HG03469 (cell line): ENCODE data around the gene EPHB4.
"Not testable (repeated sequence)": the region's sequence is repeated elsewhere in the genome, so short reads cannot be mapped to it uniquely, and the experiment has no call there.

Source experiments
- ATAC-seq: cut with Tn5 transposase; IDR thresholded peaks from one replicate; pipeline ENCODE4 v1.9.1; 2021; ENCODE audit warnings: mild to moderate bottlenecking, moderate library complexity, moderate number of reproducible peaks; ENCODE audit not compliant: unreplicated experiment

Gene EPHB4

GRCh38 chr7:100822236-100823139, 4.8 kb downstream of the EPHB4 start:
- ATAC-seq: no peak

DNA sequence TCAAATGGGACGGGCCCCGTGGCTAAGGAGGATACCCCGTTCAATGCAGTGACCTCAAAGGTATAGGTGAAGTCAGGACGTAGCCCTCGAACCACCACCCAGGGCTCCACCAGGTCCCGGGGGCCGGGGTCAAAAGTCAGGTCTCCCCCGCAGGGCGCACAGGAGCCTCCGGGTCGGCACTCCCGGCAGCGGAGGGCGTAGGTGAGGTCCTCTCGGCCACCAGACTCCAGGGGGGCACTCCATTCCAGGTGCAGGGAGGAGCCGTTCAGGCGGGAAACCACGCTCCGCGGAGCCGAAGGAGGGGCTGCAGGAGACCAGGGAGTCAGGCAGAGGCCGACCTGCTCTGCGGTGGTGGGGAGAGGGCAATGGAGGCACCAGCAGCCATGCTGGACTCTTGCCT, 7.7 kb downstream of the EPHB4 start:
- ATAC-seq: no peak

DNA sequence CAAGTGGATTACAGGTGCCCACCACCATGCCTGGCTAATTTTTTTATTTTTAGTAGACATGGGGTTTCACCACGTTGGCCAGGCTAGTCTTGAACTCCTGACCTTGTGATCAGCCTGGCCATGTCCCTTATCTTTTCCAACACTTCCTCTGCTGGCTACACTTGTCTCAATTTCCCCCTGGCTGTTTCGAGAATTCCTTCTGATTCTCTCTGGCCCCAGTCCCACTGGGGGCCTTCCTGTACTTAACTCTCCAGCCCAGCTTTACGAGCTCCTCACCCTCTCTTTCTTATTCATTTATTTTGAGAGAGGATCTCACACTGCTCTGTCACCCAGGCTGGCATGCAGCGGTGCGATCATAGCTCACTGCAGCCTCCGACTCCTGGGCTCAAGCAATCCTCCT, 8.5 kb downstream of the EPHB4 start:
- ATAC-seq: no peak

DNA sequence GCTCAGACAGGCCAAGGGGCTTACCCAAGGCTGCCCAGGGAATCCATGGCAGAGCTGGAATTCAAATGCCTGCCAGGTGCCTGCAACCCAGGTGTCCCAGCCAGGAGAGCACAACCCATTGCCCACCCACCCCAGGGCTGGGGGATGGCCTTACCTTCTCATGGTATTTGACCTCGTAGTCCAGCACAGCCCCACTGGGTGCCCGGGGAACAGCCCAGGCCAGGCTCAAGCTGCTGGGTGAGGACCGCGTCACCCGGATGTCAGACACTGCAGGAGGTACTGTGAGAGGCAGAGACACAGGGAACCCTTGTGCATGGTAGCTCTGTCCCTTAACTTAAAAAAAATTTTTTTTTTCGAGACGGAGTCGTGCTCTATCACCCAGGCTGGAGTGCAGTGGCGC, 9.0 kb downstream of the EPHB4 start:
- ATAC-seq: no peak

DNA sequence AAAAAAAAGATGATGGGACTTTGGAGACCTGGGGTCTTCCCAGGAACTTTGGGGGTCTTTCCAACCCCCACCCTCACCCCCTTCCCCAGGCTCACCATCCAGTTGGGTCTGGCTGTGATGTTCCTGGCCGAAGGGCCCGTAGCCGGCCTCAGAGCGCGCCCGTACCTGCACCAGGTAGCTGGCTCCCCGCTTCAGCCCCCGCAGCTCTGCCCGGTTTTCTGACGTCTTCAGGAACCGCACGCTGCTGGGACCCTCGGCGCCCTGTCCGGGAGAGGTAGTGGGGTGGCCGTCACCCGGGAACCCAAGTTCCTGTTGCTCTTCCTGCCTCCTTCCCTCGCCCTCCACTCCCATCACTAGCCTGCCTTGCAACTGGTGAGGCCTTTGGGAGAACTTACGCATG, 10.2 kb downstream of the EPHB4 start:
- no peak for ATAC-seq

GRCh38 chr7:100816515-100816914, 10.8 kb downstream of the EPHB4 start:
- not testable (repeated sequence) for ATAC-seq

DNA sequence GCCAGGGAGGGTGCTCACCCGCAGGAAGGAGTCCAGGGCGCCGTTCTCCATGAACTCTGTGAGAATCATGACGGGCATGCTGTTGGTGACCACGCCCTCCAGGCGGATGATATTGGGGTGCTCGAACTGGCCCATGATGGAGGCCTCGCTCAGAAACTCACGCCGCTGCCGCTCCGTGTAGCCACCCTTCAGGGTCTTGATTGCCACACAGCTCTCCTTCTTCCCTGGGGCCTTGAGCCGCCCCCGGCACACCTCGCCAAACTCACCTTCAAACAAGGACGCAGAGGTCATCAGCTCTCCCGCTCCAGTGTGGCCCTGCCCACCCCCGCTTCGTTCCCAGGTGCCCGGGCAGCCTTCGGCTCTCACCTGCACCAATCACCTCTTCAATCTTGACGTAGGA, 14.6 kb downstream of the EPHB4 start:
- no peak for ATAC-seq

DNA sequence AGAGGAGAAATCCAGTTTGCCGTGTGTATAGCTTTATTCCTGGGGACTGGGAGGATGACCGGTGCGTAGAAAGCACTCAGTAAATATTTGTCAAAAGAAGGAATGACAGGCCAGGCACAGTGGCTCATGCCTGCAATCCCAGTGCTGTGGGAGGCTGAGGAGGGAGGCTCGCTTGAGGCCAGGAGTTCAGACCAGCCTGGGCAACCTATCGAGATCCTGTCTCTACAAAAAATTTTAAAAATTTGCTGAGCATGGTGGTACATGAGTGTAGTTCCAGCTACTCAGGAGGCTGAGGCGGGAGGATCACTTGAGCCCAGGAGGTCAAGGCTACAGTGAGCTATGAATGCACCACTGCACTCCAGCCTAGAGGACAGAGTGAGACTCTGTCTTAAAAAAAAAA, 15.8 kb downstream of the EPHB4 start:
- no peak for ATAC-seq

- no peak for ATAC-seq
Measured at GRCh38 chr7:100808354-100808875, 18.9 kb downstream of the EPHB4 start.

DNA sequence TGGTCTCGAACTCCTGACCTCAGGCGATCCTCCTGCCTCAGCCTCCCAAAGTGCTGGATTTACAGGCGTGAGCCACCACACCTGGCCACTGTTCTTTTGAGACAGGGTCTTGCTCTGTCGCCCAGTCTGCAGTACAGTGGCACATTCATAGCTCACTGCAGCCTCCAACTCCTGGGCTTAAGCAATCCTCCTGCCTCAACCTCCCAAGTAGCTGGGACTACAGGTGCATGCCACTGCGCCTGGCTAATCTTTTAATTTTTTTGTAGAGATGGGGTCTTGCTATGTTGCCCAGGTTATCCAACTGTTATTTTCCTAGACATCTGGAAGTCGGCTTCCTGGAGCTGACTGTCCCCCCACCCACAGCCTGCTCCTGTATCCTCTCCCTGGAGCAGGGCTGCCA, 20.4 kb downstream of the EPHB4 start:
- not testable (repeated sequence) for ATAC-seq

- no peak for ATAC-seq
Measured at GRCh38 chr7:100806276-100806675, 21.0 kb downstream of the EPHB4 start.

DNA sequence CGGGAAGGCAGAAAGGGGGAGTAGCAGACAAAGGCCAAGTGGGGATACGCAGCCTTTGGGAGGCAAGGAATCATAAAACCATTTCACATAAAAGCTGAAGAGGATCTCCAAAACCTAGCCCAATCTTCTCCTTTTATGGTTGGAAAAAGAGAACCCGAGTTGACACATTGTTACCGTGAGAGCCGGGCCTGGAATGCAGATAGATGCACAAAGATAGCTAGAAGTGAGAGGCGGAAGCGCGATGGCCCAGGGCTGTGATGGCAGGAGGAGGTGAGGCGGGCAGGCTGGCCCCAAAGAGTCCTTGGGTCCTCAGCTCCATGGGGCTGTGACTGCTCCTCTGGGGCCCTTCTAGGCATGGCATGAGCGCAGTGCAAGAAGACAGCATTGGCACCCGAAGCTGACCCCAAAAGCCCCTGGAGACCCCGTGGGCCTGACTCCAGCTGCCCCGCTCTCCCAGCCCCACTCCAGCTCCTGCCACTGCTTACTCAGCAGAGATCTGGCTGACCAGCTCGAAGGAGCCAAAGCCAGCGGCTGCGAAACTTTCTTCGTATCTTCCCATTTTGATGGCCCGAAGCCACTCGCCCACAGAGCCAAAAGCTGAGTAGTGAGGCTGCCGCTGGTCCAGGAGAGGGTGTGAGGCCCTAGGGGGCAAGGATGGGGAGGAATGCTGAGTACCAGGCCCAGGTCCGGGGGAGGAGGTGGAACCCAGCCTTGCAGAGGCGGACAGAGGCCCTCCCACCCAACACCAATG, 22.5 kb downstream of the EPHB4 start:
- ATAC-seq: no peak

DNA sequence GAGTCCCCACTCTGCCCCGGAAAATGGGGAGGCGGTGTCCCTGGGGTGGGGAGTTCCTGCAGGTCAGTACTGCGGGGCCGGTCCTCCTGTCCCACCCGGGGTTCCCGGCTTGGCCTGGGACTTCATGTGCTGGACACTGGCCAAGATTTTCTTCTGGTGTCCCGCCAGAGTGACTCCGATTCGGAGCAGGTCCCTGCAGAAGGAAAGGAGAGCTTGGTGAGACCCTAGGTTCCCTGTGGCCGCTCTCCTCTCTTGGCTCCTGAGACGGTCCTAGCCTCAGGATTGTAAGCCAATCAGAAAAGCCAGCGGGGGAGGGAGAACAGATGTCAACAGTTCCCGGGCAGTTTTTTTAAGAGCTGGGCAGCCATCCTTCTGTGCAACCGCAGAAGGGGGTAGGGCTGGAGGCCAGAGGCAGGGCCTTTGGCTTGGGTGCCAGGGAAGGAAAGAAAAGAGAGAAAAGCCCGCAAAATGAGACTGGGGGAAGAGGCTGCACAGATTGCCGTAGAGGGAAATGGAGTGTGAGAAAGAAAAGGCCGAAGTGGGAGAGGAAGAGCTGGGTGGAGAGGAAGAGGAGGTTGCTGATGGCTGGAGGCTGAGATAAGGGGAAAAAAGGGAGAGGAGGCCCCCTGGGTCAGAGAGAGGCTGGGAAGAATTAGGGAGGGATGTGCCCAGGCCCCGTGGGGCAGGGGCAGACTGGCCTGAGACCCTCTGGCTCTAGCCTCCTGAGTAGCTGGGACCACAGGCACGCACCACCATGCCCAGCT, 23.7 kb downstream of the EPHB4 start:
- peak; percentile 74 for ATAC-seq

DNA sequence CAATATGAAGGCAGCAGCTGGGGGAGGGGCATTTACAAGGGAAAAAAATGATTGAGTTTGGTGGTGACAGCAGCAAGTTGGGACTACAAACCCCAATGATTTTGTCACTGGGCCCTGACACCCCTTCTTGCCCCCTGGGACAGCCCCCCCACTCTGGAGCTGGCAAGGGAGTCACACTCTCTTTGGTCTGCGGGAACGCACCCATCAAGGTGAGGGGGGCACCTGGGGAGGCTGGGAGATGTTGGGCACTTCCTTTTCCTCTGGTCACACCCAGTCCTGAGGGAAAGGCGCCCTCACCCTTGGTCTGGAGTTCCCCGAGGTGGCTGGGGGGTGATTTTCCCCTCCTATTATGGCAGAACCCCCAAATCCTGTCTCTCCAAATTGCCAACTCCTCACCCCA, 24.4 kb downstream of the EPHB4 start:
- ATAC-seq: no peak

DNA sequence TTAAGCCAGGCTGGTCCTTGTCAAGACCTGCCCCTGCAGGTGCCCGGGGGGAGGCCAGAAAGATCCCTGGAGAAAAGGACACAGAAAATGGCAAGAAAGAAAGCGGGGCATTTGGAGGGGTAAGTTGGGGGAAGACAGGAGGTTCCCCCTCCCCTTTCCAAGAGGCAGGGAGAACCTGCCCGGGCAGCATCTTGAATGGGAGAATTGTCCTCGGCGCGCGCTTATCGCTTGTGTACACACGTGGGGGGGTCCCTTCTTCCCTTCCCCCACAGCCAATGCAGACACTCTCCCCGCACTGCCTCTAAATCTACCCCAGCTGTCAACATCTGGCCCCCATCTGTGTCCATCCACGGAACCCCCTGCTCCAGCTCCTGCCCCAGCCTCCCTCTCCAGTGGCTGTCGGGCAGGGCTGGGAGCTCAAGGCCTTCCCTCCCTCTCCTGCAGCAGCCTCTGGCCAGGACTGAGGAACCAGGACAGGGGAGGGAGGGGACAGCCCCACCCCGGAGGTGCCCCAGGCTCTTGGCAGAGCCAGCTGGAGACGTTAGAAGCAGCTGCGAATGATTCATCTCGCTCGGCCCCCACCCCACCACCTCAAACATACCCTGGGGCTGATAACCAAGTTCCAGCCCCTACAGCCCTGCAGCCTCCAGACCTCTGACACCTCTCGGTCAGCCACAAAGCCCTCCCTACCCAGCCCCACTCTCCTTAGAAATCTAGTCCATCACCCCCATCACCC, 25.3 kb downstream of the EPHB4 start:
- no peak for ATAC-seq

DNA sequence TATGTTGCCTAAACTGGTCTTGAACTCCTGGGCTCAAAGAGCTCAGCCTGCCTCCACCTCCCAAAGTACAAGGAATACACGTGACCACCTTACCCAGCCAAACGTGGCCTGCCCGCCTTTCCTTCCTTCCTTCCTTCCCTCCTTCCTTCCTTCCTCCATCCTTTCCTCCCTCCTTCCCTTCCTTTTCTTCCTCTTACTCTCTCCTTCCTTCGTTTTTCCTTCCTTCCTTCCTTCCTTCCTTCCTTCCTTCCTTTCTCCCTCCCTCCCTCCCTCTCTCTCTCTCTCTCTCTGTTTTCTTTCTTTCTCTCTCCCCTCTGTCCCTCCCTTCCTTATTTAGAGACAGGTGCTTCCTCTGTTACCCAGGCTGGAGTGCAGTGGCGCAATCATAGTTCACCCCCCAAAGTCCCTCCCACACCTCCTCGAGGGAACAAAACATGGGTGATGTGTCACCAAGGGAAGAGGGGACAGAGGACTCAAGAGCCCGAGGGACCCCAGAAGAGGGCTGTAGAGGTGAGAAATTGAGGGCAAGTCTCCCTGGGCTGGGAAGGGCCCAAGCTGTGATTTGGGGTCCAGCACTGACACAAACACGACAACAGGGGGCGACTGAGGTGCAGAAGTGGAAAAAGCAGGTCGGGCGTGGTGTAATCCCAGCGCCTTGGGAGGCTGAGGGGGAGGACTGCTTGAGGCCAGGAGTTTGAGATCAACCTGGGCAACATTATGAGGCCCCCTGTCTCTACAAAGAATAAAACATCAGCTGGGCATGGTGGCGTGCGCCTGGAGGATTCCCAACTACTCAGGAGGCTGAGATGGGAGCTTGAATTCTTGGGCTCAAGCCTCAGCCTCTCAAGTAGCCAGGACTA, 28.1 kb downstream of the EPHB4 start:
- ATAC-seq: no peak

DNA sequence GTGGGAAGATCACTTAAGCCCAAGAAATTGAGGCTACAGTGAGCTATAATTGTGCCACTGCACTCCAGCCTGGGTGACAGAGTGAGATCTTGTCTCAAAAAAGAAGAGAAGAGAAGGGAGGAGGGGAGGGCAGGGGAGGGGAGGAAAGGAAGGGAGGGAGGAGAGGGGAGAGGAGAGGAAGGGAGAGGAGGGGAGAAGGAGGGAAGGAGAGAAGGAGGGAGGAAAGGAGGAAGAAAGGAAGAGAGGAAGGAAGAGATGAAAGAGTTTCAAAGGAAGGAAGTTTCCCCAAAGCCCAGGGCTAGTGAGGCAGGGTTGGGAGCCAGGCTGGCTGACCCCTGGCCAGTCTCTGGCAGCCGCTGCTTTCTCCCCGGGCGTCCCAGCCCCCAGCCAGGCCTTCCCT, 32.6 kb downstream of the EPHB4 start:
- no peak for ATAC-seq

DNA sequence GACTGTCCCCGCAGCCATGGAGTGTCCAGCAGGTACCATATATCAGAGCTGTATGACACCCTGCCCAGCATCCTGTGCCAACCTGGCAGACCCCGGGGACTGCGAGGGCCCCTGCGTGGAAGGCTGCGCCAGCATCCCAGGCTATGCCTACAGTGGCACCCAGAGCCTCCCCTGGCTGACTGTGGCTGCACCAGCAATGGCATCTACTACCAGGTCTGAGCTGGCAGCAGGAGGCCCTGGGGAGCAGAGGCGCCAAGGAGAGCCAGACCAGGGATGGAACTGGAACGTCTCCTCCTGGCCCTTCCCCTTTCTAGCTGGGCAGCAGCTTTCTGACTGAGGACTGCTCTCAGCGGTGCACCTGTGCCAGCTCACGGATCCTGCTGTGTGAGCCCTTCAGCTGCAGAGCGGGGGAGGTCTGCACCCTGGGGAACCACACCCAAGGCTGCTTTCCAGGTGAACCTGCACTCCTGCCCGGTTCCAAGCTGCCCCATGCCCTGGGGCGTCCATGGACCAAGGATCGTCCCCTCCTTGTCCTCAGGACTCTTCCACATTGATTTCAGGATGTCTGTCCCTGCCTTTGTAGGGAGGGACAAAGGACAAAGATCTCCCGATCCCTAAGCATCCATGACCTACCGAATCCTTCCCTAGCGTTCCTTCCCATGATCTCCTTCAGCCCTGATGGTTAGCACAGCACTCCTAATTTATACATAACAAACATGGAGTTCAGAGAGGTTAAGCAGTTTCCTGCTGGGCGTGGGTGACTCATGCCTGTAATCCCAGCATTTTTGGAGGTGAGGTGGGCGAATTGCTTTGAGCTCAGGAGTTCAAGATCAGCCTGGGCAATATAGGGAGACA, 33.3 kb downstream of the EPHB4 start:
- ATAC-seq: no peak
